Measurements from ENCODE around the gene TCP11. TPM values are rescaled to one million over a fixed set of nuclear protein-coding genes. Genes with fewer than 3 reads are reported as not detected.
A peak's percentile ranks its signal among the peaks of the same experiment; 100 is the strongest.

The TCP11 gene
- total and polyA plus RNA-seq, 2 of the 13 experiments (the other 11 are each of a cell fraction or from before 2014, with no cell fraction given): 0.04 TPM; not detected in 1

DNA sequence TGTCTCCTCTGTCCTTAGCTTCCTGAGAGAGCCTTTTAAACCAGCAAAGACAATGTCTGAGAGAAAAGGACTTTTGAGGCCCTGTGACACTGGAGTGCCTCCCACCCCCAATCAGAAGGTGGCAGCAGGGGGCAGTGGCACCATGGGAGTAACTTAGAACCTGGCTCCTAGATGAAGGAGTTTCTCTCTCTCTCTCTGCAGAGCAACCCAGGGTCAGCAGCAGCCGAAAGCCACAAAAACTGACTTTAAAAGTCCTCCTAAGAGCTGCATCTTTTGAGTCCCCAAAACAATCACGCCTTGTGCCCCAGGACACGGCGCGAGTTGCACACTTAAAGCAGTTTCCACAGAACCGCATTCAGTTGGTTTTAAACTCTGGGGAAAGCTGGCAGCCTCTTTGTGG lies 5.3 kb upstream of the TCP11 start (continued):
- TF ChIP-seq NONO (IDR thresholded peaks at IDR 0.05): no peak
- 0 out of 2 replicates have a peak, but pooled peaks have one; percentile 22 for TF ChIP-seq NONO (CRISPR knock-in tag; conservative IDR thresholded peaks at IDR 0.05)
- TF ChIP-seq ZNF670 (CRISPR knock-in tag; IDR thresholded peaks at IDR 0.05; ENCODE audit: borderline replicate concordance): no peak
- no peak for TF ChIP-seq MED8 (CRISPR knock-in tag; IDR thresholded peaks at IDR 0.05; ENCODE audit: insufficient replicate concordance)
- no peak for TF ChIP-seq SETDB1 (CRISPR knock-in tag; IDR thresholded peaks at IDR 0.05; ENCODE audit: borderline replicate concordance)
- peak; percentile 11; the same call in 1 of the 2 replicates for TF ChIP-seq NCOA2 (CRISPR knock-in tag; IDR thresholded peaks at IDR 0.05)
- no peak for TF ChIP-seq SIX1 (CRISPR knock-in tag; IDR thresholded peaks at IDR 0.05; ENCODE audit: borderline replicate concordance)
- TF ChIP-seq KDM3A (CRISPR knock-in tag; IDR thresholded peaks at IDR 0.05; ENCODE audit: low read depth): peak; percentile 43; the same call in 1 of the 2 replicates
- 0 out of 4 replicates have a peak, but pooled peaks of 1 of the 2 experiments have one; percentile 30 for TF ChIP-seq NR2F1 (CRISPR knock-in tag; IDR thresholded peaks at IDR 0.05)
- no peak for TF ChIP-seq ZBTB20 (CRISPR knock-in tag; IDR thresholded peaks at IDR 0.05; ENCODE audit: borderline replicate concordance, low read depth)
- peak; percentile 31; the same call in 1 of the 2 replicates for TF ChIP-seq MAZ (IDR thresholded peaks at IDR 0.05; ENCODE audit: borderline replicate concordance, low read depth, low read length)
- TF ChIP-seq MAZ (CRISPR knock-in tag; IDR thresholded peaks at IDR 0.05; ENCODE audit: low read depth): no peak
- TF ChIP-seq ZNF18 (CRISPR knock-in tag; IDR thresholded peaks at IDR 0.05; ENCODE audit: insufficient replicate concordance): no peak
- TF ChIP-seq ATF7-NPFF (CRISPR knock-in tag; IDR thresholded peaks at IDR 0.05; ENCODE audit: low read depth): no peak
- no peak for TF ChIP-seq ZNF614 (CRISPR knock-in tag; IDR thresholded peaks at IDR 0.05; ENCODE audit: borderline replicate concordance)
- no peak for TF ChIP-seq ZNF343 (CRISPR knock-in tag; IDR thresholded peaks at IDR 0.05)
- TF ChIP-seq PRMT3 (CRISPR knock-in tag; IDR thresholded peaks at IDR 0.05; ENCODE audit: borderline replicate concordance, low read depth): no peak
- TF ChIP-seq, protein P1, sequence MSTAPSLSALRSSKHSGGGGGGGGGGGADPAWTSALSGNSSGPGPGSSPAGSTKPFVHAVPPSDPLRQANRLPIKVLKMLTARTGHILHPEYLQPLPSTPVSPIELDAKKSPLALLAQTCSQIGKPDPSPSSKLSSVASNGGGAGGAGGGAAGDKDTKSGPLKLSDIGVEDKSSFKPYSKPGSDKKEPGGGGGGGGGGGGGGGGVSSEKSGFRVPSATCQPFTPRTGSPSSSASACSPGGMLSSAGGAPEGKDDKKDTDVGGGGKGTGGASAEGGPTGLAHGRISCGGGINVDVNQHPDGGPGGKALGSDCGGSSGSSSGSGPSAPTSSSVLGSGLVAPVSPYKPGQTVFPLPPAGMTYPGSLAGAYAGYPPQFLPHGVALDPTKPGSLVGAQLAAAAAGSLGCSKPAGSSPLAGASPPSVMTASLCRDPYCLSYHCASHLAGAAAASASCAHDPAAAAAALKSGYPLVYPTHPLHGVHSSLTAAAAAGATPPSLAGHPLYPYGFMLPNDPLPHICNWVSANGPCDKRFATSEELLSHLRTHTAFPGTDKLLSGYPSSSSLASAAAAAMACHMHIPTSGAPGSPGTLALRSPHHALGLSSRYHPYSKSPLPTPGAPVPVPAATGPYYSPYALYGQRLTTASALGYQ (CRISPR knock-in tag; IDR thresholded peaks at IDR 0.05): no peak
- TF ChIP-seq ZNF121 (CRISPR knock-in tag; IDR thresholded peaks at IDR 0.05): no peak
- peak; percentile 77 for TF ChIP-seq XRCC5 (optimal IDR thresholded peaks at IDR 0.05; ENCODE audit: low read length)

Data from HepG2 (cell line).